ENCODE measurements around the gene TNK2. TPM values are rescaled to one million over a fixed set of nuclear protein-coding genes. Genes with fewer than 3 reads are reported as not detected.

The TNK2 gene
- total and polyA plus RNA-seq, 2 donors (not counting 1 experiment from before 2014, with no cell fraction given): 131 to 198 TPM

DNA sequence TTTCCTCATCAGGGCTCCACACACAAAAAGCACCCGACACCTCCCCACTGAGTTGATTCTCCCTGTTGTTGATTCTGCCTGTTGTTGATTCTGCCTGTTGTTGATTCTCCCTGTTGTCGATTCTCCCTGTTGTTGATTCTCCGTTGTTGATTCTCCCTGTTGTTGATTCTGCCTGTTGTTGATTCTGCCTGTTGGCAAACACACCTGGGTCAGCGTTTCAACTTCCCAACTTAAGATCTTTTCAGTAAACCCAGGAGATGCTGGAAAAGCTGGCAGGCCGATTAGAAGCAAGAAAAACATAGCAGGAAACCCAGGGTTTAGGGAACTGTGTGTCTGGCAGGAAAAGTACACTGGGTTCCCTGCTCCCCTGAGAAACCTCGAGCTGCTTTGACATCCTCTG lies 47.9 kb downstream of the TNK2 start:
- Mint-ChIP-seq H3K4me3 (no peak overlapping the region), H3K4me1 (peaks cover 11% of the 10 kb centered on the region), H3K27ac (no peak overlapping the region), H3K27me3 (peaks cover 2% of the 10 kb centered on the region), H3K9me3 (ENCODE audit: insufficient read depth) (no peaks in the 10 kb centered on the region)
- Histone ChIP-seq H3K4me1 (ENCODE audit: control insufficient read depth in 2 of 2, insufficient read depth in 2 of 2, low read length in 2 of 2) (peaks cover 0 to 7% of the 10 kb centered on the region in 2 donors), H3K36me3 (replicated peaks in 1 of 2; ENCODE audit: control extremely low read depth in 1 of 2, control insufficient read depth in 1 of 2, extremely low read depth in 1 of 2, insufficient read depth in 2 of 2, low read length in 1 of 2) (peaks cover 0 to 13% of the 10 kb centered on the region in 2 experiments), H3K9me3 (ENCODE audit: control extremely low read depth in 1 of 3, control insufficient read depth in 2 of 3, insufficient read depth in 1 of 3, low read length in 2 of 3) (no peaks in the 10 kb centered on the region), H3K27me3 (replicated peaks in 1 of 4; ENCODE audit: control extremely low read depth in 1 of 4, control insufficient read depth in 3 of 4, insufficient read depth in 4 of 4, low read length in 3 of 4) (peaks cover 0 to 3% (median 0%) of the 10 kb centered on the region in 4 experiments), H3K27ac (ENCODE audit: low read length in 2 of 2) (no peak overlapping the region), H2AFZ (ENCODE audit: insufficient read depth, low read depth, low read length, poor library complexity, severe bottlenecking) (no peak overlapping the region), H3K4me3 (ENCODE audit: control extremely low read depth in 1 of 5, extremely low read depth in 1 of 5, insufficient read depth in 1 of 5, low read depth in 2 of 5, low read length in 4 of 5) (no peak overlapping the region), H3K9ac (ENCODE audit: low read length) (no peak overlapping the region), H3K4me2 (replicated peaks; ENCODE audit: low read depth, low read length, poor library complexity, severe bottlenecking) (no peak overlapping the region), H3K79me2 (ENCODE audit: control insufficient read depth, insufficient read depth, low read length) (no peaks in the 10 kb centered on the region), H4K20me1 (ENCODE audit: control insufficient read depth, insufficient read depth, low read length, poor library complexity, severe bottlenecking) (peaks cover 4% of the 10 kb centered on the region)
- 93% methylated on average over 3 of the region's 6 CpGs for WGBS (ENCODE audit: insufficient coverage)
- no peak for ATAC-seq (ENCODE audit: low read depth)
- intact Hi-C loops (cut with micrococcal nuclease): no loop called here
- TF ChIP-seq, protein P1, sequence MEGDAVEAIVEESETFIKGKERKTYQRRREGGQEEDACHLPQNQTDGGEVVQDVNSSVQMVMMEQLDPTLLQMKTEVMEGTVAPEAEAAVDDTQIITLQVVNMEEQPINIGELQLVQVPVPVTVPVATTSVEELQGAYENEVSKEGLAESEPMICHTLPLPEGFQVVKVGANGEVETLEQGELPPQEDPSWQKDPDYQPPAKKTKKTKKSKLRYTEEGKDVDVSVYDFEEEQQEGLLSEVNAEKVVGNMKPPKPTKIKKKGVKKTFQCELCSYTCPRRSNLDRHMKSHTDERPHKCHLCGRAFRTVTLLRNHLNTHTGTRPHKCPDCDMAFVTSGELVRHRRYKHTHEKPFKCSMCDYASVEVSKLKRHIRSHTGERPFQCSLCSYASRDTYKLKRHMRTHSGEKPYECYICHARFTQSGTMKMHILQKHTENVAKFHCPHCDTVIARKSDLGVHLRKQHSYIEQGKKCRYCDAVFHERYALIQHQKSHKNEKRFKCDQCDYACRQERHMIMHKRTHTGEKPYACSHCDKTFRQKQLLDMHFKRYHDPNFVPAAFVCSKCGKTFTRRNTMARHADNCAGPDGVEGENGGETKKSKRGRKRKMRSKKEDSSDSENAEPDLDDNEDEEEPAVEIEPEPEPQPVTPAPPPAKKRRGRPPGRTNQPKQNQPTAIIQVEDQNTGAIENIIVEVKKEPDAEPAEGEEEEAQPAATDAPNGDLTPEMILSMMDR (IDR thresholded peaks at IDR 0.05): no peak
- TF ChIP-seq EZH2 (IDR thresholded peaks at IDR 0.05; ENCODE audit: borderline replicate concordance, insufficient read depth, low read depth, low read length, poor library complexity, severe bottlenecking): no peak
- POLR2A ChIA-PET: interaction anchor here (1.7 kb wide), 1 partner anchor 47 kb away, joined by 7 read pairs; no protein-coding TSS in a partner anchor
- CTCF ChIA-PET: interaction anchor here (0.6 to 9.5 kb wide), 11 partner anchors 8 to 84 kb away, joined by 3 to 233 read pairs (median 6); no protein-coding TSS in a partner anchor
- DNase-seq: no peak

DNA sequence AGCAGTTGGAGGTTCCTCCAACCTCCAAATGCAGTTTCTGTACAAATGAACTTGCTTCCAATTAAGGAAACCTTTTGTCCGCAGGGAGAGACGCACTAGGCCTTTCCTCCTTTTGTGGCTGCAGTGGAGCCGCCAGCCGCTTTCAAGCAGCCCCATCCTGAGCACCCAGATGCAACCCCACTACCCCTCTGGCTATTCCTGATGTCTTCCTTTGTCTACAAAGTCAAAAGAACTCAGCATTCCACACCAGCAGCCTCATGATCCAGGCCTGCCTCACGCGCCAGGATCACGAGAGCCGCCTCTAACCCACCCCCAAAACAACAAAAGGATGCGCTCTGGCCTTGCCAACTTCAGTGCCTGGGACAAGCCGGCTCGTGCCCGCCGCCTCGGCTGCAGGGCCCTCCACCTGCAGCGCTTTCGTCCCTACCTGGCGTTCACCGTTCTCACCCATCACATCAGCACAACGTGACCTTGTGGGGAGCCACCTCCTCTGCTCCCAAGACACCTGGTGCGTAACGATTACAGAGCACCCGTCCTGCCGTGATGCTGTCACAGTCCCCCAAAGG lies 48.4 kb downstream of the TNK2 start:
- peaks cover 11% of the 10 kb centered on the region for H3K4me1 Mint-ChIP-seq
- no peak overlapping the region for H3K27ac ChIP-seq (ENCODE audit: low read length in 2 of 2)
- H3K27me3 Mint-ChIP-seq: peaks cover 4% of the 10 kb centered on the region
- no peak overlapping the region for H3K27ac Mint-ChIP-seq
- ATAC-seq (ENCODE audit: low read depth) (no peak), DNase-seq (no peak)
- H3K9me3 ChIP-seq (ENCODE audit: control extremely low read depth in 1 of 3, control insufficient read depth in 2 of 3, insufficient read depth in 1 of 3, low read length in 2 of 3): no peaks in the 10 kb centered on the region
- H3K9ac ChIP-seq (ENCODE audit: low read length): peak overlapping the region; percentile 6
- CTCF ChIA-PET: interaction anchor here (0.6 to 9.5 kb wide), 14 partner anchors 10 to 80 kb away, joined by 3 to 233 read pairs (median 4); no protein-coding TSS in a partner anchor
- H3K79me2 ChIP-seq (ENCODE audit: control insufficient read depth, insufficient read depth, low read length): no peaks in the 10 kb centered on the region
- peaks cover 4% of the 10 kb centered on the region for H4K20me1 ChIP-seq (ENCODE audit: control insufficient read depth, insufficient read depth, low read length, poor library complexity, severe bottlenecking)
- intact Hi-C loops (cut with micrococcal nuclease): loop anchor here (1.0 to 10.0 kb wide), 4 partner anchors 34 to 235 kb away; no protein-coding TSS in a partner anchor
- peak overlapping the region; percentile 58 for H2AFZ ChIP-seq (ENCODE audit: insufficient read depth, low read depth, low read length, poor library complexity, severe bottlenecking)
- peaks cover 0 to 7% of the 10 kb centered on the region in 2 donors for H3K4me1 ChIP-seq (ENCODE audit: control insufficient read depth in 2 of 2, insufficient read depth in 2 of 2, low read length in 2 of 2)
- H3K4me2 ChIP-seq (replicated peaks; ENCODE audit: low read depth, low read length, poor library complexity, severe bottlenecking): peak overlapping the region; percentile 65
- no peak for TF ChIP-seq EZH2 (IDR thresholded peaks at IDR 0.05; ENCODE audit: borderline replicate concordance, insufficient read depth, low read depth, low read length, poor library complexity, severe bottlenecking)
- TF ChIP-seq, protein P1 (IDR thresholded peaks at IDR 0.05): no peak
- peaks cover 0 to 13% of the 10 kb centered on the region in 2 experiments for H3K36me3 ChIP-seq (replicated peaks in 1 of 2; ENCODE audit: control extremely low read depth in 1 of 2, control insufficient read depth in 1 of 2, extremely low read depth in 1 of 2, insufficient read depth in 2 of 2, low read length in 1 of 2)
- peaks cover 0 to 3% (median 0%) of the 10 kb centered on the region in 4 experiments for H3K27me3 ChIP-seq (replicated peaks in 1 of 4; ENCODE audit: control extremely low read depth in 1 of 4, control insufficient read depth in 3 of 4, insufficient read depth in 4 of 4, low read length in 3 of 4)
- WGBS (ENCODE audit: insufficient coverage): 89% methylated on average over 23 of the region's 23 CpGs
- H3K4me3 Mint-ChIP-seq: no peak overlapping the region
- H3K4me3 ChIP-seq (ENCODE audit: control extremely low read depth in 1 of 5, extremely low read depth in 1 of 5, insufficient read depth in 1 of 5, low read depth in 2 of 5, low read length in 4 of 5): peak overlapping the region in 1 of 5 experiments; percentile 40
- no peaks in the 10 kb centered on the region for H3K9me3 Mint-ChIP-seq (ENCODE audit: insufficient read depth)
- POLR2A ChIA-PET: interaction anchor here (1.0 to 1.8 kb wide), 3 partner anchors 35 to 55 kb away, joined by 4 read pairs; no protein-coding TSS in a partner anchor
